ENCODE measurements around the gene ZSCAN31. TPM values are rescaled to one million over a fixed set of nuclear protein-coding genes. Genes with fewer than 3 reads are reported as not detected.

Gene ZSCAN31
- total and polyA plus RNA-seq, 10 of the 15 experiments (the other 5 are each of a cell fraction or from before 2014, with no cell fraction given): 1.6 to 5.2 (median 2.9) TPM

DNA sequence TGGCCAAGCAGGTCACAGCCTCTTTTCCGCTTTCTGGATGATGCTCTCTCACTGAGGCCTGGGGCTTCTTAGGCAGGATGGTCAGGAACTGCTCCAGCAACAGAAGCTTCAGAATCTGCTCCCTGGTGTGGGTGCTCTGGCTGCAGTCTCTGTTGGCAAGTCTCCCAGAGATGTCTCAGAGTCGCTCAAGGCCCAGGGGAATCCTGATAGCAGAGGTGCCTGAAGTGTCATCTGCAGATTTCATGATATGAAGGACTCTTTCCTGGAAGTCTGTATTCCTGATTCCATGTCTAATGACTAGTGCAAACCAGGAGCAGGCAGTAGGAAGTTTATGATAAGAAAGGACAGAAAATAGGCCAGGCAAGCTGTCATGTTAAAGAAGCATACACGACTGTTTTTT is 20.3 kb downstream of the ZSCAN31 start (continued):
- TF ChIP-seq, protein P1, sequence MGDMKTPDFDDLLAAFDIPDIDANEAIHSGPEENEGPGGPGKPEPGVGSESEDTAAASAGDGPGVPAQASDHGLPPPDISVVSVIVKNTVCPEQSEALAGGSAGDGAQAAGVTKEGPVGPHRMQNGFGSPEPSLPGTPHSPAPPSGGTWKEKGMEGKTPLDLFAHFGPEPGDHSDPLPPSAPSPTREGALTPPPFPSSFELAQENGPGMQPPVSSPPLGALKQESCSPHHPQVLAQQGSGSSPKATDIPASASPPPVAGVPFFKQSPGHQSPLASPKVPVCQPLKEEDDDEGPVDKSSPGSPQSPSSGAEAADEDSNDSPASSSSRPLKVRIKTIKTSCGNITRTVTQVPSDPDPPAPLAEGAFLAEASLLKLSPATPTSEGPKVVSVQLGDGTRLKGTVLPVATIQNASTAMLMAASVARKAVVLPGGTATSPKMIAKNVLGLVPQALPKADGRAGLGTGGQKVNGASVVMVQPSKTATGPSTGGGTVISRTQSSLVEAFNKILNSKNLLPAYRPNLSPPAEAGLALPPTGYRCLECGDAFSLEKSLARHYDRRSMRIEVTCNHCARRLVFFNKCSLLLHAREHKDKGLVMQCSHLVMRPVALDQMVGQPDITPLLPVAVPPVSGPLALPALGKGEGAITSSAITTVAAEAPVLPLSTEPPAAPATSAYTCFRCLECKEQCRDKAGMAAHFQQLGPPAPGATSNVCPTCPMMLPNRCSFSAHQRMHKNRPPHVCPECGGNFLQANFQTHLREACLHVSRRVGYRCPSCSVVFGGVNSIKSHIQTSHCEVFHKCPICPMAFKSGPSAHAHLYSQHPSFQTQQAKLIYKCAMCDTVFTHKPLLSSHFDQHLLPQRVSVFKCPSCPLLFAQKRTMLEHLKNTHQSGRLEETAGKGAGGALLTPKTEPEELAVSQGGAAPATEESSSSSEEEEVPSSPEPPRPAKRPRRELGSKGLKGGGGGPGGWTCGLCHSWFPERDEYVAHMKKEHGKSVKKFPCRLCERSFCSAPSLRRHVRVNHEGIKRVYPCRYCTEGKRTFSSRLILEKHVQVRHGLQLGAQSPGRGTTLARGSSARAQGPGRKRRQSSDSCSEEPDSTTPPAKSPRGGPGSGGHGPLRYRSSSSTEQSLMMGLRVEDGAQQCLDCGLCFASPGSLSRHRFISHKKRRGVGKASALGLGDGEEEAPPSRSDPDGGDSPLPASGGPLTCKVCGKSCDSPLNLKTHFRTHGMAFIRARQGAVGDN (IDR thresholded peaks at IDR 0.05): no peak

DNA sequence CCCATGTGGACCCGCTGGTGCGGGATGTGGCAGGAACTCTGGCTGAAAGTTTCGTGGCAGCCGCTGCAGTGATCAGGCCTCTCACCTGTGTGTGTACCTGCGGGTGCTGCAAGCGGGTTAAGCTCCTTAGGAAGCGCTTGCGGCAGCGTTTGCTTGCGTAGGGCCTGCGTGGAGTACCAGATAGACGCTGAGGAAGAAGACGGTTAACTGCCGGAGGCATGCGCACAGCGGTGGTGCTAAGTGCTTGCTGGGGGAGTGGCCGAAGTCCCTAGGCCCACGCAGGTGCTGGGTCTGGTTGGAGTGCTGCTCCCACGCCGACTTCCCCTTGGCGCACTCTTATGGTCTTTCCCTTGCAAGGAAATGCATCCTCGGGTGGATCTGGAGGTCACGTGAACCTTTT is 23.0 kb downstream of the ZSCAN31 start:
- Histone ChIP-seq H2AFZ (ENCODE audit: control insufficient read depth, low read depth, low read length) (no peak overlapping the region), H3K4me1 (ENCODE audit: control insufficient read depth, insufficient read depth, low read length) (no peaks in the 10 kb centered on the region; the same call in 1 of the 2 replicates), H3K9me3 (replicated peaks; ENCODE audit: control insufficient read depth, insufficient read depth, low read length) (no peaks in the 10 kb centered on the region), H3K27ac (ENCODE audit: control insufficient read depth, insufficient read depth) (no peak overlapping the region), H3K36me3 (ENCODE audit: control insufficient read depth in 2 of 2, insufficient read depth in 2 of 2, low read length in 1 of 2) (no peaks in the 10 kb centered on the region), H3K27me3 (replicated peaks in 1 of 2; ENCODE audit: control insufficient read depth in 2 of 2, insufficient read depth in 2 of 2, low read length in 1 of 2) (no peaks in the 10 kb centered on the region), H3K4me2 (ENCODE audit: control insufficient read depth, insufficient read depth) (no peak overlapping the region), H3K4me3 (no peak overlapping the region), H3K79me2 (ENCODE audit: control insufficient read depth, insufficient read depth, low read length) (no peaks in the 10 kb centered on the region), H3K9ac (ENCODE audit: control insufficient read depth, insufficient read depth, low read length) (no peak overlapping the region), H4K20me1 (ENCODE audit: control insufficient read depth, insufficient read depth) (no peaks in the 10 kb centered on the region)
- 86% methylated on average over 23 of the region's 23 CpGs for WGBS (ENCODE audit: insufficient coverage, insufficient replicate concordance, low lambda C conversion rate, missing lambda C conversion rate)
- no TSS peak for BruUV-seq (replicated peaks)
- CTCF ChIA-PET: interaction anchor here (0.7 to 1.7 kb wide), 2 partner anchors 27 to 70 kb away, joined by 3 to 6 read pairs; no protein-coding TSS in a partner anchor
- no peak for FAIRE-seq
- RAD21 ChIA-PET (ENCODE audit: unreplicated experiment): no interaction called here
- SMC1A ChIA-PET (ENCODE audit: uncharacterized antibody, unreplicated experiment): interaction anchor here (0.7 to 1.6 kb wide), 2 partner anchors 15 to 37 kb away, joined by 3 to 4 read pairs; partner anchors contain the start of gene ZKSCAN3
- intact Hi-C loops (cut with micrococcal nuclease; ENCODE audit: unreplicated experiment) (no loop called here), in situ Hi-C loops (cut with MboI) (no loop called here)
- DNase-seq (ENCODE audit: low read depth, low spot score): no peak
- no peak for ATAC-seq
- POLR2A ChIA-PET: no interaction called here
- no peak for TF ChIP-seq CREB1 (IDR thresholded peaks at IDR 0.05; ENCODE audit: low read depth)
- no peak for TF ChIP-seq JUND (IDR thresholded peaks at IDR 0.05; ENCODE audit: low read depth, low read length)
- no peak for TF ChIP-seq NFYB (IDR thresholded peaks at IDR 0.05; ENCODE audit: insufficient read depth, low read depth, low read length)
- no peak for TF ChIP-seq CEBPB (IDR thresholded peaks at IDR 0.05; ENCODE audit: borderline replicate concordance in 1 of 2, low read depth in 2 of 2, low read length in 2 of 2)
- TF ChIP-seq, protein P2, sequence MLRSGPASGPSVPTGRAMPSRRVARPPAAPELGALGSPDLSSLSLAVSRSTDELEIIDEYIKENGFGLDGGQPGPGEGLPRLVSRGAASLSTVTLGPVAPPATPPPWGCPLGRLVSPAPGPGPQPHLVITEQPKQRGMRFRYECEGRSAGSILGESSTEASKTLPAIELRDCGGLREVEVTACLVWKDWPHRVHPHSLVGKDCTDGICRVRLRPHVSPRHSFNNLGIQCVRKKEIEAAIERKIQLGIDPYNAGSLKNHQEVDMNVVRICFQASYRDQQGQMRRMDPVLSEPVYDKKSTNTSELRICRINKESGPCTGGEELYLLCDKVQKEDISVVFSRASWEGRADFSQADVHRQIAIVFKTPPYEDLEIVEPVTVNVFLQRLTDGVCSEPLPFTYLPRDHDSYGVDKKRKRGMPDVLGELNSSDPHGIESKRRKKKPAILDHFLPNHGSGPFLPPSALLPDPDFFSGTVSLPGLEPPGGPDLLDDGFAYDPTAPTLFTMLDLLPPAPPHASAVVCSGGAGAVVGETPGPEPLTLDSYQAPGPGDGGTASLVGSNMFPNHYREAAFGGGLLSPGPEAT (IDR thresholded peaks at IDR 0.05; ENCODE audit: low read depth): no peak
- no peak for TF ChIP-seq ZNF217 (IDR thresholded peaks at IDR 0.05)
- TF ChIP-seq, protein P3, sequence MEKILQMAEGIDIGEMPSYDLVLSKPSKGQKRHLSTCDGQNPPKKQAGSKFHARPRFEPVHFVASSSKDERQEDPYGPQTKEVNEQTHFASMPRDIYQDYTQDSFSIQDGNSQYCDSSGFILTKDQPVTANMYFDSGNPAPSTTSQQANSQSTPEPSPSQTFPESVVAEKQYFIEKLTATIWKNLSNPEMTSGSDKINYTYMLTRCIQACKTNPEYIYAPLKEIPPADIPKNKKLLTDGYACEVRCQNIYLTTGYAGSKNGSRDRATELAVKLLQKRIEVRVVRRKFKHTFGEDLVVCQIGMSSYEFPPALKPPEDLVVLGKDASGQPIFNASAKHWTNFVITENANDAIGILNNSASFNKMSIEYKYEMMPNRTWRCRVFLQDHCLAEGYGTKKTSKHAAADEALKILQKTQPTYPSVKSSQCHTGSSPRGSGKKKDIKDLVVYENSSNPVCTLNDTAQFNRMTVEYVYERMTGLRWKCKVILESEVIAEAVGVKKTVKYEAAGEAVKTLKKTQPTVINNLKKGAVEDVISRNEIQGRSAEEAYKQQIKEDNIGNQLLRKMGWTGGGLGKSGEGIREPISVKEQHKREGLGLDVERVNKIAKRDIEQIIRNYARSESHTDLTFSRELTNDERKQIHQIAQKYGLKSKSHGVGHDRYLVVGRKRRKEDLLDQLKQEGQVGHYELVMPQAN (conservative IDR thresholded peaks at IDR 0.05): no peak
- TF ChIP-seq EP300 (IDR thresholded peaks at IDR 0.05; ENCODE audit: borderline replicate concordance in 1 of 2, control insufficient read depth in 1 of 2, low read depth in 2 of 2, low read length in 2 of 2): no peak
- TF ChIP-seq, protein P4, sequence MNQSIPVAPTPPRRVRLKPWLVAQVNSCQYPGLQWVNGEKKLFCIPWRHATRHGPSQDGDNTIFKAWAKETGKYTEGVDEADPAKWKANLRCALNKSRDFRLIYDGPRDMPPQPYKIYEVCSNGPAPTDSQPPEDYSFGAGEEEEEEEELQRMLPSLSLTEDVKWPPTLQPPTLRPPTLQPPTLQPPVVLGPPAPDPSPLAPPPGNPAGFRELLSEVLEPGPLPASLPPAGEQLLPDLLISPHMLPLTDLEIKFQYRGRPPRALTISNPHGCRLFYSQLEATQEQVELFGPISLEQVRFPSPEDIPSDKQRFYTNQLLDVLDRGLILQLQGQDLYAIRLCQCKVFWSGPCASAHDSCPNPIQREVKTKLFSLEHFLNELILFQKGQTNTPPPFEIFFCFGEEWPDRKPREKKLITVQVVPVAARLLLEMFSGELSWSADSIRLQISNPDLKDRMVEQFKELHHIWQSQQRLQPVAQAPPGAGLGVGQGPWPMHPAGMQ (IDR thresholded peaks at IDR 0.05; ENCODE audit: borderline replicate concordance): no peak
- no peak for TF ChIP-seq EED (IDR thresholded peaks at IDR 0.05; ENCODE audit: low read depth)
- no peak for TF ChIP-seq ZNF274 (IDR thresholded peaks at IDR 0.05; ENCODE audit: insufficient read depth, insufficient read length)
- no peak for TF ChIP-seq SMAD5 (IDR thresholded peaks at IDR 0.05; ENCODE audit: low read depth)
- no peak for TF ChIP-seq RAD21 (IDR thresholded peaks at IDR 0.05; ENCODE audit: insufficient read depth, low read depth, low read length)

Measured in GM12878 (cell line).